Spleen (tissue), 11 donors: Measurements from ENCODE around the gene TEX11. TPM values are rescaled to one million over a fixed set of nuclear protein-coding genes. Genes with fewer than 3 reads are reported as not detected.
"Not testable (repeated sequence)": the region's sequence is repeated elsewhere in the genome, so short reads cannot be mapped to it uniquely, and the experiment has no call there.

Source experiments
- DNase-seq: peaks from one replicate; pipeline ENCODE4 v3.0.0-alpha.2; 2020
- H3K27ac ChIP-seq, 8 donors: fragments of 200-600 bp; sonication (generic) in 7 of 8; 1 replicate in 4 of 8; 2 replicates in 4 of 8; pipeline versions ENCODE4 v1.5.0 to v1.8.0; 2016 to 2021; ENCODE audit warnings: inconsistent platforms in 4 of 8, mild to moderate bottlenecking in 4 of 8, moderate library complexity in 1 of 8
- H3K27me3 ChIP-seq, 7 donors: fragments of 200-600 bp; sonication (generic) in 6 of 7; replicated peaks in 1 of 7; 1 replicate in 4 of 7; 2 replicates in 3 of 7; pipeline versions ENCODE4 v1.5.0 to v1.8.0; 2016 to 2021; ENCODE audit warnings: inconsistent platforms in 3 of 7, mild to moderate bottlenecking in 1 of 7
- H3K36me3 ChIP-seq, 6 donors: fragments of 200-600 bp; sonication (generic) in 5 of 6; 1 replicate in 4 of 6; 2 replicates in 2 of 6; pipeline versions ENCODE4 v1.5.0 to v1.8.0; 2016 to 2021; ENCODE audit warnings: inconsistent platforms in 2 of 6
- H3K4me1 ChIP-seq, 6 donors: fragments of 200-600 bp; sonication (generic) in 5 of 6; 1 replicate in 3 of 6; 2 replicates in 3 of 6; pipeline versions ENCODE4 v1.5.0 to v1.8.0; 2016 to 2021; ENCODE audit warnings: inconsistent platforms in 3 of 6
- H3K4me3 ChIP-seq, 8 donors: fragments of 200-600 bp; sonication (generic) in 7 of 8; 1 replicate in 4 of 8; 2 replicates in 4 of 8; pipeline versions ENCODE4 v1.5.0 to v1.8.0; 2016 to 2021; ENCODE audit warnings: inconsistent platforms in 4 of 8, mild to moderate bottlenecking in 4 of 8, moderate library complexity in 2 of 8
- H3K9me3 ChIP-seq, 8 donors: fragments of 200-600 bp; sonication (generic) in 7 of 8; 1 replicate in 4 of 8; 2 replicates in 4 of 8; pipeline versions ENCODE4 v1.5.0 to v1.8.0; 2016 to 2021; ENCODE audit warnings: inconsistent platforms in 4 of 8
- CTCF ChIP-seq, 11 experiments: fragments of 200-600 bp in 7 of 11; fragments of 450-650 bp in 4 of 11; sonication (generic) in 4 of 11; IDR thresholded peaks in 8 of 11; conservative IDR thresholded peaks in 3 of 11; 1 replicate in 7 of 11; 2 replicates in 4 of 11; pipeline versions ENCODE4 v1.4.0 to v1.8.0; 2016 to 2021; ENCODE audit warnings: antibody characterized with exemption in 11 of 11, inconsistent platforms in 4 of 11, mild to moderate bottlenecking in 1 of 11
- POLR2A ChIP-seq, 3 donors: fragments of 450-650 bp; IDR thresholded peaks; one replicate each; pipeline ENCODE4 v1.5.1; 2017; ENCODE audit warnings: antibody characterized with exemption in 3 of 3, mild to moderate bottlenecking in 1 of 3
- POLR2AphosphoS5 ChIP-seq, 3 donors: sonication (generic); formaldehyde crosslinking; IDR thresholded peaks; one replicate each; pipeline ENCODE4 v1.5.1; 2017; ENCODE audit warnings: antibody characterized with exemption in 3 of 3
- WGBS, 5 donors: extraction: QIAGEN DNeasy Blood & Tissue Kit in 3 of 5; methylation state at CpG; one replicate each; pipeline versions ENCODE4 v1.1.5 to v1.1.7; 2013 to 2018; 5-methylcytosine and 5-hydroxymethylcytosine counted together
- intact Hi-C: fragments of 100-400 bp; cut with DNase I; formaldehyde crosslinking; loops from one replicate; pipeline ENCODE4 v1.15.0; 2023; ENCODE audit warnings: low total_unique reads
- polyA plus RNA-seq, 3 donors: library from polyadenylated mRNA; stranded (reverse); fragments of 200-250 nt; gene quantifications; one replicate each; pipeline ENCODE4 v1.2.1, GENCODE V29; 2013
- total RNA-seq, 7 donors: library from RNA; depleted of rRNA in 3 of 7; stranded (reverse); fragments of >200 nt in 3 of 7; fragmentation: NEBNext Ultra II Directional in 4 of 7; extraction: Animal tissue kit (Norgen Biotek cat#: 25700) in 4 of 7; gene quantifications; one replicate each; pipeline versions ENCODE4 v1.1.0 to v1.2.1, GENCODE V29; 2016 to 2021
- donor health status: healthy with polysubstance abuse.
- donor health status: DM: no; HTN: no; CAD: no; lungs with moderate emphysema.
- donor health status: DM: no; HTN: no; CAD: no.
- donor health status: Bipolar disorder and iron deficiency.
- donor health status: healthy.
- donor health status: DM: no; HTN: no; CAD: no.
- donor health status: DM: yes; HTN: yes; CAD: no.

TEX11 gene
- total and polyA plus RNA-seq, 10 donors, result 0.06 to 1.9 (median 0.81) TPM

GRCh38 chrX:70592091-70592490 is 316.4 kb downstream of the TEX11 start:
- Histone ChIP-seq H3K27ac (no peak overlapping the region), H3K4me1 (no peaks in the 10 kb centered on the region), H3K4me3 (no peak overlapping the region), H3K36me3 (no peaks in the 10 kb centered on the region), H3K27me3 (peaks cover 0 to 7% (median 0%) of the 10 kb centered on the region in 7 donors), H3K9me3 (peaks cover 0 to 25% (median 0%) of the 10 kb centered on the region in 8 donors)
- intact Hi-C loops, result no loop called here
- WGBS, 5 donors, result 50 to 75% (median 62%) methylated on average over 1 of the region's 1 CpG
- no peak for TF ChIP-seq CTCF (IDR thresholded peaks at IDR 0.05 in 8 of 11, conservative IDR thresholded peaks at IDR 0.05 in 3 of 11)
- no peak for TF ChIP-seq POLR2A (IDR thresholded peaks at IDR 0.05)
- DNase-seq, result no peak

DNA sequence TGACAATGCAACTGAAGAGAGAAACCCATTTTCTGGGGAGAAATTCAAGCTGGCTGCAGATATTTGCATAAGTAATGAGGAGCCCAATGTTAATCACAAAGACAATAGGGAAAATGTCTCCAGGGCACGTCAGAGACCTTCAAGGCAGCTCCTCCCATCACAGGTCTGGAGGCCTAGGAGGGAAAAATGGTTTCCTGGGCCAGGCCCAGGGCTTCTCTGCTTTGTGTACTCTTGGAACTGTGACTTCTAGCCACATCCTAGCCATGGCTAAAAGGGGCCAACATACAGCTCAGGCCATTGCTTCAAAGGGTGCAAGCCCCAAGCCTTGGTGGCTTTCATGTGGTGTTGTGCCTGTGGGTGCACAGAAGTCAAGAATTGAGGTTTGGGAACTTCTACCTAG is 321.4 kb downstream of the TEX11 start:
- H3K27me3 ChIP-seq, intact Hi-C loops, H3K27ac ChIP-seq, H3K4me1 ChIP-seq, DNase-seq, H3K36me3 ChIP-seq, H3K4me3 ChIP-seq: not testable (repeated sequence)
- H3K9me3 ChIP-seq, result peaks cover 0 to 17% (median 0%) of the 10 kb centered on the region in 8 donors
- WGBS, 5 donors, result 15 to 56% (median 27%) methylated on average over 1 of the region's 1 CpG

DNA sequence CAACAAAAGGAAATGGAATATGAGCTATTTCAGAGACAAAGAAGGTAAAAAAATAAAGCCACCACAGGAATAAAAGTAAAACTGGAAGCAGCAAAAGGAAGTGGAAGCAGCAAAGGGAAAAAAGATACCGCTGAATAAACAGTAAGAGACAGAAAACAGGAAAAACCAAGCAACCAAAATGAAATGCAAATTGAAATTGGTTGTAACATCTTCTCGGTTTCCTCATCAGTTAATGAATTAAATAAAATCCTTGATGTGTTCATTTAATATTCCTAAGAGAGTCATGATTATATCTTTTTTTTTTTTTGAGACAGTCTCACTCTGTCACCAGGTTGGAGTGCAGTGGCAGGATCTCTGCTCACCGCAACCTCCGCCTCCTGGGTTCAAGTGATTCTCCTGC is 331.1 kb downstream of the TEX11 start:
- DNase-seq, result no peak
- Histone ChIP-seq H3K27me3 (peaks cover 0 to 7% (median 0%) of the 10 kb centered on the region in 7 donors), H3K36me3 (no peaks in the 10 kb centered on the region), H3K4me3 (no peak overlapping the region), H3K27ac (no peak overlapping the region), H3K9me3 (peaks cover 0 to 27% (median 13%) of the 10 kb centered on the region in 8 donors), H3K4me1 (no peaks in the 10 kb centered on the region)
- intact Hi-C loops, result no loop called here
- 79 to 92% (median 88%) methylated on average over 4 of the region's 4 CpGs for WGBS, 5 donors
- no peak for TF ChIP-seq POLR2A (IDR thresholded peaks at IDR 0.05)
- no peak for TF ChIP-seq CTCF (IDR thresholded peaks at IDR 0.05 in 8 of 11, conservative IDR thresholded peaks at IDR 0.05 in 3 of 11)
- TF ChIP-seq POLR2AphosphoS5 (IDR thresholded peaks at IDR 0.05), result no peak

DNA sequence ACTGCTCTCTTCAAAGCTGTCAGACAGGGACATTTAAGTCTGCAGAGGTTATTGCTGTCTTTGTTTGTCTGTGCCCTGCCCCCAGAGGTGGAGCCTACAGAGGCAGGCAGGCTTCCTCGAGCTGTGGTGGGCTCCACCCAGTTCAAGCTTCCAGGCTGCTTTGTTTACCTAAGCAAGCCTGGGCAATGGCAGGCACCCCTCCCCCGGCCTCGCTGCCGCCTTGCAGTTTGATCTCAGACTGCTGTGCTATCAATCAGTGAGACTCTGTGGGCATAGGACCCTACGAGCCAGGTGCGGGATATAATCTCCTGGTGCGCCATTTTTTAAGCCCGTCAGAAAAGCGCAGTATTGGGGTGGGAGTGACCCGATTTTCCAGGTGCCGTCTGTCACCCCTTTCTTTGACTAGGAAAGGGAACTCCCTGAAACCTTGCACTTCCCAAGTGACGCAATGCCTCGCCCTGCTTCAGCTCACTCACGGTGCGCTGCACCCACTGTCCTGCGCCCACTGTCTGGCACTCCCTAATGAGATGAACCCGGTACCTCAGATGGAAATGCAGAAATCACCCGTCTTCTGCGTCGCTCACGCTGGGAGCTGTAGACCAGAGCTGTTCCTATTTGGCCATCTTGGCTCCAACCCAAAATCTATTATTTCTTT is 338.5 kb downstream of the TEX11 start:
- H3K9me3 ChIP-seq, H3K27ac ChIP-seq, DNase-seq, H3K36me3 ChIP-seq, H3K27me3 ChIP-seq, H3K4me3 ChIP-seq, H3K4me1 ChIP-seq, intact Hi-C loops: not testable (repeated sequence)
- 89 to 93% (median 92%) methylated on average over 15 to 21 of the region's 21 CpGs for WGBS, 5 donors

- H3K27me3 ChIP-seq, result no peaks in the 10 kb centered on the region
- WGBS, 5 donors, result 73 to 89% (median 83%) methylated on average over 5 of the region's 5 CpGs
- DNase-seq, result no peak
- peaks cover 0 to 18% (median 1%) of the 10 kb centered on the region in 8 donors for H3K9me3 ChIP-seq
- H3K36me3 ChIP-seq, result no peaks in the 10 kb centered on the region
- no peak overlapping the region for H3K27ac ChIP-seq
- TF ChIP-seq CTCF (IDR thresholded peaks at IDR 0.05 in 8 of 11, conservative IDR thresholded peaks at IDR 0.05 in 3 of 11), result no peak
- TF ChIP-seq POLR2A (IDR thresholded peaks at IDR 0.05), result no peak
- TF ChIP-seq POLR2AphosphoS5 (IDR thresholded peaks at IDR 0.05), result no peak
- intact Hi-C loops, result no loop called here
- no peaks in the 10 kb centered on the region for H3K4me1 ChIP-seq
- no peak overlapping the region for H3K4me3 ChIP-seq
Observed at GRCh38 chrX:70554948-70555347, 353.6 kb downstream of the TEX11 start.
